ENCODE results near the gene RNF183.
A peak's percentile ranks its signal among the peaks of the same experiment; 100 is the strongest.

Gene RNF183

DNA sequence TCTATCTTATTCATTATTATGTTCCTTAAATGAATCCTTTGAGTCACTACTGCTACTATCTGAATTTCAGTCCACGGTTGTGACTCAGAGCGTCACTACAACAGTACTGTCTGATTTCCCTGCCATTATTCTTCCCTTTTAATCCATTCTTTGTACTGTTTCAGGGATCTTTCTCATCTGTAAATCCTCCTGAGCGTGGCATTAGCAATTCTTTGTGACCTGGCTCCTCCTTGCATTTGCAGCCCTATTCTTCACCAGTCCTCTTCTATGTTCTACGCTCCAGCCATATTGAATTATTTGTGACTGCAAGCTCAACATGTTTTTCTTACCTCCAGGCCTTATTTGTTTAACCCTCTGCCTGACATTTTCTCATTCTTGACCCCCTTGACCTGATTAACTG lies 21.8 kb downstream of the RNF183 start:
- H3K4me3 ChIP-seq (ENCODE audit: low read depth, low read length): no peak overlapping the region
- no peak for DNase-seq (ENCODE audit: low read depth)
- TF ChIP-seq CTCF (IDR thresholded peaks at IDR 0.05; ENCODE audit: insufficient read depth, low read depth, low read length, missing control alignments): no peak

DNA sequence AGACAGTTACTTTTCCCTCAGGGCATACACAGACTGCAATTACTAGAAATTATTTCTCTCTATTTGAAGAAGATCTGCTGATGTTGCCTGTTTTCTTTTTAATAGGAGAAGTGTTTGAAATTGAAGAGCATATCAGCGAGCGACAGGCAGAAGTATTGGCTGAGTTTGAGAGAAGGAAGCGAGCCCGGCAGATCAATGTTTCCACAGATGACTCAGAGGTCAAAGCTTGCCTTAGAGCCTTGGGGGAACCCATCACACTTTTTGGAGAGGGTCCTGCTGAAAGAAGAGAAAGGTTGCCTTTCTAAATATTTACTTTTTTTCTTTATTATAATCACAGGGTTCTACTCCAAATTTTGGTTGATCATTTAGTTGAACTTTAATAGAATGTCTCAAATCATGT lies 24.3 kb downstream of the RNF183 start:
- DNase-seq (ENCODE audit: low read depth): no peak
- no peak overlapping the region for H3K4me3 ChIP-seq (ENCODE audit: low read depth, low read length)
- TF ChIP-seq CTCF (IDR thresholded peaks at IDR 0.05; ENCODE audit: insufficient read depth, low read depth, low read length, missing control alignments): no peak

DNA sequence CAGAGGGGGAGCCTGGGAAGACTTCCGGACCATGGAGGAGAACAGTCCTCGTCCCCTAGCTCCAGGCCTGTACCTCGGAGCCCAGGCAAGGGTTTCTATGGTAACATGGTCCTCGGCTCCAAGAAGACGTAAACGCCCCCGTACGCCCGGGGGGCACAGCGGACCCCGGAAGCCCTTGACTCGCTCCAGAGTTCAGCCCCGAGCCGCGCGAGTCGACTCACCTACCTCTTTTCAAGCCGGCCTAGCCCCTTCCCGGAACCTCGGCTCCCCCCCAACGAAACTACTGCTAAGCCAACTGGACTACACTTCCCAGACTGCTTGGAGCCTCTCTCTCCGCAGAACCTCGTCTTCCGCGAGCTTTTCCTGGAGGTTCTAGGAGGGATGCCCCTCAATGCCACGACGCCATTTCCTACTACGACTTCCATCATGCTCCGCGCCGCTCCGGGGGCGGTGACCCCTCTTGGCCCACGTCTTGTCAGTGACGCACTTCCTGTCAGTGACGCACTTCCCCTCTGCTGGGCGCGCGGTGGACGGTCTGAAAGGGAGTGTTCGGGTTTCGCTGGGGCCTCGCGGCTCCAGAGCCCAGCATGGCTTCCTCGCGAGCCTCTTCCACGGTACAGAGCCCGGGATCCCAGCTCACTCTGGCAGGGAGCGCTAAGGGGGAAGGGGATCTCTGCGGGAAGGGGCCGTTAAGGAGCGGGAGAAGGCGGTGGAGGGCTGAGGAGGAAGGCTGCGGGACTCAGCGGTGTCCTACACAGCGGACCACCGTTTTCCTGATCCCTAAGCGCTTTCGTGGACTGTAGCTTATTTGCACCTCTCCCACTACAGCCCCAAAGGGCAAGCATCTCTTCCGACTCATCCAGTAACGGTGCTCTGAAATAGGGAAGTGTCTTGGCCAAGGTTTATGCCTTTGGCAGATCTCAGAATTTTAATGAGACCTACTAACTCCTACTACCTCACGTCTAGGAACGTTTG lies 27.7 kb downstream of the RNF183 start, which contains the start of the genes CDC26 and PRPF4:
Gene CDC26, minus strand, starts transcription at position 416 of the 975 bp plus-strand sequence. CDS start 3,065 bp downstream, outside the sequence.
Gene PRPF4, plus strand, starts transcription at position 502 of the 975 bp plus-strand sequence. Its CDS starts 86 bp downstream, at position 588.
- no peak for TF ChIP-seq CTCF (IDR thresholded peaks at IDR 0.05; ENCODE audit: insufficient read depth, low read depth, low read length, missing control alignments)
- peak within 1 kb of the TSS; percentile 73 for H3K4me3 ChIP-seq (ENCODE audit: low read depth, low read length)
- DNase-seq (ENCODE audit: low read depth): peak; percentile 98

DNA sequence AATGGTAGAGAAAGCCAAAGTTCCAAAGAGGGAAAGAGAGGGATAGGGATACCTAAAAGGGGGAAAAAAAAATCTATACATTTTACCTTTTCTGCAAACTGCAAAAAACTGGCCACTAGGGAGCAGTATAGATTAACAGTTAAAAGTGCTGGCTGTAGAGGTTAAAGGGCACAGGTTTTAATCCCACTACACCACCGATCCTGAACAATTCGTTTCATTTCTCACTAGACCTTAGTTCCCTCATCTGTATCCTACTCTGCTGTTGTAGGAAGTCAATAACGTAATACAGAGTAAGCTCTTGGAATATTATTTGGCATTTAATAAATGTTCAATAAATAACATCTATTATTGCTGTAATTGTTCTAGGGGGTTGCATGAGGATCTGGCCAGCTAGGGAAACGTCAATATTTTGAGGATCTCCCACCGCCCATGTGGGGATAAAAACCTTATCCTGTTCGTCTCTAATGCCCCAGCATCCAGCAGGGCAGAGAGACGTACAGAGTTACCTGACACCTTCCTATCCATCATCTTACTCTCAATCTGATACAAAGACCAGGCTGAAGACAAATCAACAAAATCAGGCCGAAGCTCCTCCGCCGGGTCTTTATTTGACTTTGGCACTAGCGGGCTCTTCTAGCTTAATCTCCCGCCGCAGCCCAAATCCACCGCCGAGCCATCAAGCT lies 28.6 kb downstream of the RNF183 start:
- H3K4me3 ChIP-seq (ENCODE audit: low read depth, low read length): peak overlapping the region; percentile 73
- DNase-seq (ENCODE audit: low read depth): peak; percentile 69
- peak; percentile 58 for TF ChIP-seq CTCF (IDR thresholded peaks at IDR 0.05; ENCODE audit: insufficient read depth, low read depth, low read length, missing control alignments)

DNA sequence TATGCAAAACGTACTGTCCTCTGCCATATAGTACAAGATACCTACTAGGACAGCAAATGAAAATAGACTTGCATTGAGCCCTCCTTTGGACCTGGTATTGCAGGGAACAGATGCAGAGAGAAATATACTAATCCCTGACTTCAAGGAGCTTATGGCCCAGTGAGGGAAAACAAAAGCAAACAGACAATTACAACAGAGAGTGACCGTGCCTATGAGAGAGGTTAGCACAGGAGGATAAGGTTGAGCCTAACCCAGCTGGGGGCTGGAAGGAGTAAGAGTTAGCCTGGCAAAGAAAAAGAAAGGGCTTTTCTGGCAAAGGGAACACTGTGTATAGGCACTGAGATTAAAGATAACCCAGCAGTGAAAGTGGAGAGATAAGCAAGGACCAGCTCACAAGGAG lies 33.3 kb downstream of the RNF183 start:
- no peak for DNase-seq (ENCODE audit: low read depth)
- TF ChIP-seq CTCF (IDR thresholded peaks at IDR 0.05; ENCODE audit: insufficient read depth, low read depth, low read length, missing control alignments): no peak

DNA sequence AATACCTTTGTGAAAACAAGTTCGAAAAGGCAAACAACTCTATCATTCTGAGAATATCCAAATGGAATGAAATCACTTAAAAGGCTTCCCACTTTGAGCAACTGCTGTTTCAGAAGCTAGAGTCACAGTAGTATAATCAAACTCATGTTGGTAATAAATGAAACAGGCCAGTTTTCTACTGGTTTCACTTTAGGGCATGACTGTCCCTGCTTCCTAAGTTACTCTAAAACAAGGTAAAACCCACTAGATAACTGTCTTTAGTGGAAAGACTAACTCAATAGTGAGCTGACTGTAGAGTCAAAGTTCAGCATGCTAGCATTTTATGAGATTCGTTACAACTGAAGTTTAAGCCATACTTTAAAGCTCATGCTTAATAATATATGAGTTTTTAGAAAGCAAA lies 33.8 kb downstream of the RNF183 start:
- H3K4me3 ChIP-seq (ENCODE audit: low read depth, low read length): no peak overlapping the region
- TF ChIP-seq CTCF (IDR thresholded peaks at IDR 0.05; ENCODE audit: insufficient read depth, low read depth, low read length, missing control alignments): no peak
- no peak for DNase-seq (ENCODE audit: low read depth)

More for the DNA sequence above, 33.3 kb downstream of the RNF183 start:
- H3K4me3 ChIP-seq (ENCODE audit: low read depth, low read length): no peak overlapping the region
